Left lung (tissue), 10 donors: Measurements from ENCODE around the gene SLC36A2. TPM values are rescaled to one million over a fixed set of nuclear protein-coding genes. Genes with fewer than 3 reads are reported as not detected.

Experiments
- ATAC-seq: fragments of 200-7000 bp; cut with Tn5 transposase; one replicate; pipeline ENCODE4 v1.9.1; 2020; ENCODE audit warnings: moderate library complexity
- DNase-seq, 4 donors: peaks; one replicate each; pipeline ENCODE4 v3.0.0-alpha.2; 2013 to 2020
- H3K27ac ChIP-seq, 2 donors: fragments of 200-600 bp; sonication (generic) in 1 of 2; one replicate each; pipeline versions ENCODE4 v1.5.0 to v1.8.0; 2020 to 2021
- H3K27me3 ChIP-seq, 2 donors: fragments of 200-600 bp; sonication (generic) in 1 of 2; one replicate each; pipeline versions ENCODE4 v1.5.0 to v1.8.0; 2020 to 2021
- H3K36me3 ChIP-seq, 2 donors: fragments of 200-600 bp; sonication (generic) in 1 of 2; one replicate each; pipeline versions ENCODE4 v1.5.0 to v1.8.0; 2020 to 2021
- H3K4me1 ChIP-seq, 2 donors: fragments of 200-600 bp; one replicate each; pipeline ENCODE4 v1.8.0; 2021
- H3K4me3 ChIP-seq, 2 donors: fragments of 200-600 bp; sonication (generic) in 1 of 2; one replicate each; pipeline versions ENCODE4 v1.5.0 to v1.8.0; 2020 to 2021; ENCODE audit warnings: mild to moderate bottlenecking in 1 of 2
- H3K9me3 ChIP-seq, 2 donors: fragments of 200-600 bp; sonication (generic) in 1 of 2; one replicate each; pipeline versions ENCODE4 v1.5.0 to v1.8.0; 2020 to 2021
- CTCF ChIP-seq, 2 donors: fragments of 200-600 bp; sonication (generic) in 1 of 2; IDR thresholded peaks; one replicate each; pipeline versions ENCODE4 v1.5.0 to v1.8.0; 2021; ENCODE audit warnings: antibody characterized with exemption in 2 of 2
- intact Hi-C, 2 donors: fragments of 100-400 bp; cut with DNase I; formaldehyde crosslinking; loops; one replicate each; pipeline versions ENCODE4 v1.11.2 to v1.14.2; 2022
- polyA plus RNA-seq, 6 donors: library from polyadenylated mRNA; unstranded; fragments of 120-200 nt; gene quantifications; one replicate each; pipeline ENCODE4 v1.2.1, GENCODE V29; 2013; ENCODE audit not compliant: insufficient read length in 6 of 6
- total RNA-seq, 2 donors: library from RNA; stranded (reverse); fragmentation: NEBNext Ultra II Directional; extraction: Animal tissue kit (Norgen Biotek cat#: 25700); gene quantifications; one replicate each; pipeline ENCODE4 v1.2.1, GENCODE V29; 2021
- donor health status: DM: no; HTN: yes; CAD: no.
- donor health status: DM: no; HTN: no; CAD: no.

SLC36A2 gene
- total and polyA plus RNA-seq, 8 donors: 0.08 to 0.18 (median 0.11) TPM; not detected in 3

DNA sequence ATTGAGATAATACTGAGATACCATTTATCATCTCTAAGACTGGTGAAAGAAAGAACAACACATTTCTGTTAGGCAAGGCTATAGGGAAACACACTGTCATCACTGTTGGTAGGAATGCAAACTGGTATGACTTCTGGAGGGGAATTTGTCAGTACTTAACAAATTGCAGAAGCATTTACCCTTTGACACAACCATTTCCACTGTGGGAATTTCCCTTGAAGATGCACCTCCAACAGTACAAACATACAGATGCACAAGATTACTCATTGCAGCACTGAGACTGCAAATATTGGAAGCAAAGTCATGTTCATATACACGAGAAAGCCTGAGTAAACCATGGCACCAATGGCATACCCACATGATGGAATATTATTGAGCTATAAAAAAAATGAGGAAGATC is 76.8 kb downstream of the SLC36A2 start:
- DNase-seq: no peak
- H3K4me3 ChIP-seq: no peak overlapping the region
- no peaks in the 10 kb centered on the region for H3K9me3 ChIP-seq
- H3K27me3 ChIP-seq: no peaks in the 10 kb centered on the region
- ATAC-seq: no peak
- H3K4me1 ChIP-seq: no peaks in the 10 kb centered on the region
- TF ChIP-seq CTCF (IDR thresholded peaks at IDR 0.05): no peak
- peaks cover 0 to 39% of the 10 kb centered on the region in 2 donors for H3K36me3 ChIP-seq
- intact Hi-C loops: no loop called here
- no peak overlapping the region for H3K27ac ChIP-seq

DNA sequence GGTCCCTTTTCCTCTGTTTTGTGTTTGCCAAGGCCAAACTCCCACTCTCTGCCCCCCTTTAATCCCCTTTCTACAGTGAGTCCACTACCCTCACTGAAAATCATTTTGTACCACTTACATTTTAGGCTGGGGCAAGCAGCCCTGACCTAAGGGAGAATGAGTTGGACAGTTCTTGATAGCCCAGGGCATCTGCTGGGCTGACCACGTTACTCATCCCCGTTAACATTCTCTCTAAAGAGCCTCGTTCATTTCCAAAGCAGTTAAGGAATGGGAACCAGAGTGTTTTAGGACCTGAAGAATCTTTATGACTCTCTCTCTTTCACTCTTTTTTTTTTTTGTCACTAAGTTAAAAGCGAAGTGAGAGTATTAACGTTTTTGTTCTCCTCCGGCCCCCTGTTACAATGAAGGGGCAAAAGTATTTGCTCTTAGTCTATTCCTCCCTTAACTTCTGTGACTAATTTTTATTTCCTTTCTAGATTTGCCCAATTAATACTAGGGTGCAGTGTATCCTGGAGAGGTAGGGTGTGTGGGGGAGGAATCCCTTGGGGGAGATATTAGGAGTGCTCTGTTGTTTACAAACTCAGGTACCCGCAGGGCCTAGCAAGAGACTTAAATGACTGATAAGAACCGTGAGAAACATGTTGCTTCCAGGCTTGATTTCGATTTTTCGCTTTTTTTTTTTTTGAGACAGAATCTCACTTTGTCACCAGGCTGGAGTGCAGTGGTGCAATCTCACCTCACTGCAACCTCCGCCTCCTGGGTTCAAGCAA is 79.7 kb downstream of the SLC36A2 start:
- Histone ChIP-seq H3K9me3 (no peaks in the 10 kb centered on the region), H3K27ac (no peak overlapping the region), H3K4me1 (peaks cover 0 to 16% of the 10 kb centered on the region in 2 donors), H3K36me3 (peaks cover 0 to 47% of the 10 kb centered on the region in 2 donors), H3K27me3 (no peaks in the 10 kb centered on the region), H3K4me3 (no peak overlapping the region)
- intact Hi-C loops: no loop called here
- ATAC-seq: no peak
- DNase-seq: no peak
- TF ChIP-seq CTCF (IDR thresholded peaks at IDR 0.05): no peak

Other genes starting within 250 kb of the SLC36A2 start
- gene ANXA6, start 189.8 kb downstream of the SLC36A2 start, total RNA-seq: 100 to 1,000 TPM; 188 to 198 TPM
- 100 to 1,000 TPM; 262 to 303 (median 300) TPM for gene ANXA6, start 189.8 kb downstream of the SLC36A2 start, polyA plus RNA-seq
- gene CCDC69, start 123.5 kb downstream of the SLC36A2 start, total RNA-seq: 10 to 100 TPM; 34.6 to 66.4 TPM
- 10 to 100 TPM in 2 of 6 donors, 1 to 10 TPM in 4; 6.8 to 10.7 (median 8.7) TPM for gene CCDC69, start 123.5 kb downstream of the SLC36A2 start, polyA plus RNA-seq
- 10 to 100 TPM; 66.1 to 70.0 TPM for gene GM2A, start 94.4 kb downstream of the SLC36A2 start, total RNA-seq
- gene GM2A, start 94.4 kb downstream of the SLC36A2 start, polyA plus RNA-seq: 10 to 100 TPM; 28.3 to 37.5 (median 35.6) TPM
- gene SLC36A3, start 43.8 kb downstream of the SLC36A2 start, total RNA-seq: not detected
- gene SLC36A3, start 43.8 kb downstream of the SLC36A2 start, polyA plus RNA-seq: not detected
- 10 to 100 TPM; 17.4 to 34.5 TPM for gene SLC36A1, start 100.0 kb upstream of the SLC36A2 start, total RNA-seq
- 1 to 10 TPM; 4.0 to 6.2 (median 5.0) TPM for gene SLC36A1, start 100.0 kb upstream of the SLC36A2 start, polyA plus RNA-seq
- gene FAT2, start 243.8 kb upstream of the SLC36A2 start, total RNA-seq: under 1 TPM; 0.03 to 0.79 TPM
- gene FAT2, start 243.8 kb upstream of the SLC36A2 start, polyA plus RNA-seq: under 1 TPM; 0.11 to 0.28 (median 0.15) TPM